Measurements from ENCODE around the gene UQCR10. TPM values are rescaled to one million over a fixed set of nuclear protein-coding genes. Genes with fewer than 3 reads are reported as not detected.

Gene UQCR10
- total RNA-seq, 2 donors from 2014 or later, result 92.8 to 124 TPM

DNA sequence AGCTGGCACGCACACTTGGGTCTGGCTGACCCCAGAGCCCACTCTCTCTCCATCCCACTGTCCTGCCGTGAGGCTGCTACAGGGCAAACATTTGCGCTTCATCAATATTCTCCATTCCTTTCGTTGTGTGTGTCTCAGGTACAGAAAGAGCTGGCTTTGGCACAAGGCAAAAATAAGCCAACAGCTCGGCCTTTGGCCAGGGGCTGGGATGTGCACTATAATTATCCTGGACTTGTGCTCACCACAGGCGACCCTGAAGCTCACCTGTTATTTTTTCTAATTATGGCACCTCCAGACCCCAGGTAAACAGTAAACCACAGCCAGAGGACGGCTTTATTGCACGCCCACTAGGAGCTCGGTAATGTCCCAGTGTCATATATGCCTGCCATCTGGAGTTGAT, 11.3 kb upstream of the UQCR10 start:
- 89% methylated on average over 9 of the region's 9 CpGs for WGBS
- Histone ChIP-seq H3K4me1 (replicated peaks) (no peaks in the 10 kb centered on the region), H3K4me3 (no peak overlapping the region), H3K9me3 (no peaks in the 10 kb centered on the region), H3K27me3 (replicated peaks; ENCODE audit: insufficient read depth) (no peaks in the 10 kb centered on the region), H3K36me3 (no peaks in the 10 kb centered on the region), H3K27ac (no peak overlapping the region)
- intact Hi-C loops (cut with DNase I), result no loop called here
- TF ChIP-seq, protein P1, sequence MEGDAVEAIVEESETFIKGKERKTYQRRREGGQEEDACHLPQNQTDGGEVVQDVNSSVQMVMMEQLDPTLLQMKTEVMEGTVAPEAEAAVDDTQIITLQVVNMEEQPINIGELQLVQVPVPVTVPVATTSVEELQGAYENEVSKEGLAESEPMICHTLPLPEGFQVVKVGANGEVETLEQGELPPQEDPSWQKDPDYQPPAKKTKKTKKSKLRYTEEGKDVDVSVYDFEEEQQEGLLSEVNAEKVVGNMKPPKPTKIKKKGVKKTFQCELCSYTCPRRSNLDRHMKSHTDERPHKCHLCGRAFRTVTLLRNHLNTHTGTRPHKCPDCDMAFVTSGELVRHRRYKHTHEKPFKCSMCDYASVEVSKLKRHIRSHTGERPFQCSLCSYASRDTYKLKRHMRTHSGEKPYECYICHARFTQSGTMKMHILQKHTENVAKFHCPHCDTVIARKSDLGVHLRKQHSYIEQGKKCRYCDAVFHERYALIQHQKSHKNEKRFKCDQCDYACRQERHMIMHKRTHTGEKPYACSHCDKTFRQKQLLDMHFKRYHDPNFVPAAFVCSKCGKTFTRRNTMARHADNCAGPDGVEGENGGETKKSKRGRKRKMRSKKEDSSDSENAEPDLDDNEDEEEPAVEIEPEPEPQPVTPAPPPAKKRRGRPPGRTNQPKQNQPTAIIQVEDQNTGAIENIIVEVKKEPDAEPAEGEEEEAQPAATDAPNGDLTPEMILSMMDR (IDR thresholded peaks at IDR 0.05), result no peak
- no peak for TF ChIP-seq POLR2A (IDR thresholded peaks at IDR 0.05)
- TF ChIP-seq POLR2AphosphoS5 (IDR thresholded peaks at IDR 0.05), result no peak
- no peak for DNase-seq (ENCODE audit: low spot score)

DNA sequence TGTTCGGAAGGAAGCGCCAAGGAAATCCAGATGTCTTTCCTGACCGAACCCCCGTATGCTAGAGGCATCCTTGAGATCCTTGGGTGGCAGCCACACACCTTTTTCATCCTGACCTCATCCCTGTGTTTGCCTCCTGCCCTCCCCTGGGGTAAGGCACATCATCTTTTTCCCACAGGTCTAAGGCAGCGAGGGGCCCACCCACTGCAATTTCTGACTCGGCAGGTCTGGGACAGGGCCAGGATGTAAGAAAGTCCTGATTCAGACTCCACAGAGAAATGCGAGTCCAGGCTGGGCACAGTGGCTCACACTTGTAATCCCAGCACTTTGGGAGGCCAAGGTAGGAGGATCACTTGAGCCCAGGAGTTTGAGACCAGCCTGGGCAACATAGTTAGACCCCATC, 10.8 kb upstream of the UQCR10 start:
- WGBS, result 79% methylated on average over 7 of the region's 7 CpGs
- TF ChIP-seq POLR2A (IDR thresholded peaks at IDR 0.05) (no peak), POLR2AphosphoS5 (IDR thresholded peaks at IDR 0.05) (no peak)
- TF ChIP-seq, protein P1 (IDR thresholded peaks at IDR 0.05), result no peak

GRCh38 chr22:29757096-29757495, 10.1 kb upstream of the UQCR10 start:
- intact Hi-C loops (cut with DNase I), result no loop called here
- no peak for DNase-seq (ENCODE audit: low spot score)
- Histone ChIP-seq H3K27me3 (replicated peaks; ENCODE audit: insufficient read depth) (no peaks in the 10 kb centered on the region), H3K4me1 (replicated peaks) (no peaks in the 10 kb centered on the region), H3K27ac (no peak overlapping the region), H3K9me3 (no peaks in the 10 kb centered on the region), H3K4me3 (no peak overlapping the region), H3K36me3 (no peaks in the 10 kb centered on the region)
- TF ChIP-seq, protein P1 (IDR thresholded peaks at IDR 0.05), result no peak
- TF ChIP-seq POLR2A (IDR thresholded peaks at IDR 0.05) (no peak), POLR2AphosphoS5 (IDR thresholded peaks at IDR 0.05) (no peak)
- 86% methylated on average over 3 of the region's 3 CpGs for WGBS

More for the DNA sequence above, 10.8 kb upstream of the UQCR10 start:
- Histone ChIP-seq H3K4me3 (no peak overlapping the region), H3K36me3 (no peaks in the 10 kb centered on the region), H3K9me3 (no peaks in the 10 kb centered on the region), H3K27ac (no peak overlapping the region), H3K27me3 (replicated peaks; ENCODE audit: insufficient read depth) (no peaks in the 10 kb centered on the region), H3K4me1 (replicated peaks) (no peaks in the 10 kb centered on the region)
- intact Hi-C loops (cut with DNase I), result no loop called here
- no peak for DNase-seq (ENCODE audit: low spot score)

DNA sequence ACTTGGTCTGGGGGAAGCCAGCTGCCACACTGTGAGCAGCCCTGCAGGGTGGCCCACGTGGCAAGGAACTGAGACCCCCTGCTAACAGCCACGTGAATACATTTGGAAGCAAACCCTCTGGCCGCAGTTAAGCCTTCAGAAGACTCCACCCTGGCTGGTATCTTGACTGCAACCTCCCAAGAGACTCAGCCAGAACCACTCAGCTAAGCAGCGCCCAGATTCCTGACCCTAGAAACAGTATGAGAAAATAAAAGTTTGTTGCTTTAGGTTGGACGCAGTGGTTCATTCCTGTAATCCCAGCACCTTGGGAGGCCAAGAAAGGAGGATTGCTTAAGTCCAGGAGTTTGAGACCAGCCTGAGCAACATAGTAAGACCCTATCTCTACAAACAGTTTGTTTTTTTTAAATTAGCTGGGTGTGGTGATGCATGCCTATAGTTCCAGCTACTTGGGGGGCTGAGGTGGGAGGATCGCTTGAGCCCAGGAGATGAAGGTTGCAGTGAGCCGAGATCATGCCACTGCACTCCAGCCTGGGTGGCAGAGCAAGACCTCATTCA, 9.0 kb upstream of the UQCR10 start:
- no peak for DNase-seq (ENCODE audit: low spot score)
- intact Hi-C loops (cut with DNase I), result no loop called here
- TF ChIP-seq, protein P1 (IDR thresholded peaks at IDR 0.05), result no peak
- TF ChIP-seq POLR2AphosphoS5 (IDR thresholded peaks at IDR 0.05), result no peak
- WGBS, result 84% methylated on average over 7 of the region's 7 CpGs
- no peaks in the 10 kb centered on the region for H3K9me3 ChIP-seq
- H3K27ac ChIP-seq, result no peak overlapping the region
- no peaks in the 10 kb centered on the region for H3K36me3 ChIP-seq
- H3K4me1 ChIP-seq (replicated peaks), result no peaks in the 10 kb centered on the region
- H3K4me3 ChIP-seq, result no peak overlapping the region
- no peaks in the 10 kb centered on the region for H3K27me3 ChIP-seq (replicated peaks; ENCODE audit: insufficient read depth)

GRCh38 chr22:29758959-29759358, 8.2 kb upstream of the UQCR10 start:
- Histone ChIP-seq H3K9me3 (no peaks in the 10 kb centered on the region), H3K36me3 (no peaks in the 10 kb centered on the region), H3K4me1 (replicated peaks) (no peaks in the 10 kb centered on the region), H3K27ac (no peak overlapping the region), H3K27me3 (replicated peaks; ENCODE audit: insufficient read depth) (no peaks in the 10 kb centered on the region), H3K4me3 (no peak overlapping the region)
- 71% methylated on average over 5 of the region's 5 CpGs for WGBS
- intact Hi-C loops (cut with DNase I), result no loop called here
- no peak for DNase-seq (ENCODE audit: low spot score)
- no peak for TF ChIP-seq POLR2A (IDR thresholded peaks at IDR 0.05)
- TF ChIP-seq POLR2AphosphoS5 (IDR thresholded peaks at IDR 0.05), result no peak
- TF ChIP-seq, protein P1 (IDR thresholded peaks at IDR 0.05), result no peak
